Endodermal cell (in vitro differentiated cells): ENCODE data around the gene SLC37A4. TPM values are rescaled to one million over a fixed set of nuclear protein-coding genes. Genes with fewer than 3 reads are reported as not detected.

Experiments
- DNase-seq: peaks from one replicate; pipeline ENCODE4 v3.0.0-alpha.2; 2017
- H3K27ac ChIP-seq: 2 replicates; pipeline ENCODE4 v1.5.1; 2013; ENCODE audit warnings: mild to moderate bottlenecking, low read depth, low read length, moderate library complexity
- H3K27me3 ChIP-seq: 2 replicates; pipeline ENCODE4 v1.6.1; 2013; ENCODE audit warnings: mild to moderate bottlenecking, low read length, moderate library complexity; ENCODE audit not compliant: insufficient read depth, control insufficient read depth, poor library complexity, severe bottlenecking
- H3K36me3 ChIP-seq: 2 replicates; pipeline ENCODE4 v1.7.0; 2013; ENCODE audit warnings: mild to moderate bottlenecking, low read length, moderate library complexity; ENCODE audit not compliant: control insufficient read depth, insufficient read depth
- H3K4me1 ChIP-seq: one replicate; pipeline ENCODE4 v1.7.0; 2013; ENCODE audit warnings: low read length; ENCODE audit not compliant: control insufficient read depth, insufficient read depth
- H3K4me3 ChIP-seq: 2 replicates; pipeline ENCODE4 v1.5.1; 2013; ENCODE audit warnings: mild to moderate bottlenecking, low read length, moderate library complexity
- H3K9ac ChIP-seq: 2 replicates; pipeline ENCODE4 v1.6.1; 2013; ENCODE audit warnings: mild to moderate bottlenecking, low read length, moderate library complexity; ENCODE audit not compliant: poor library complexity, severe bottlenecking; ENCODE audit errors: extremely low read depth
- H3K9me3 ChIP-seq: 2 replicates; pipeline ENCODE4 v1.6.1; 2013; ENCODE audit warnings: mild to moderate bottlenecking, low read length, moderate library complexity; ENCODE audit not compliant: control insufficient read depth
- H3K27ac Mint-ChIP-seq: 2 replicates; pipeline ENCODE4 v1.8.0; 2020; ENCODE audit warnings: mixed read lengths
- H3K27me3 Mint-ChIP-seq: 2 replicates; pipeline ENCODE4 v1.8.0; 2021; ENCODE audit warnings: mild to moderate bottlenecking, mixed read lengths; ENCODE audit not compliant: insufficient read depth
- H3K36me3 Mint-ChIP-seq: 2 replicates; pipeline ENCODE4 v1.8.0; 2020; ENCODE audit warnings: low read depth, mixed read lengths
- H3K4me1 Mint-ChIP-seq: 2 replicates; pipeline ENCODE4 v1.8.0; 2020; ENCODE audit warnings: mixed read lengths
- H3K4me3 Mint-ChIP-seq: 2 replicates; pipeline ENCODE4 v1.8.0; 2020; ENCODE audit warnings: mild to moderate bottlenecking, moderate library complexity, mixed read lengths
- H3K9me3 Mint-ChIP-seq: 2 replicates; pipeline ENCODE4 v1.8.0; 2020; ENCODE audit warnings: mild to moderate bottlenecking, mixed read lengths
- CTCF ChIP-seq: fragments of 200-600 bp; sonication (generic); conservative IDR thresholded peaks from 2 replicates; pipeline ENCODE4 v1.5.0; 2021; ENCODE audit warnings: antibody characterized with exemption, mild to moderate bottlenecking
- WGBS, 2 experiments: methylation state at CpG; one replicate each; pipeline versions ENCODE4 v1.1.5 to v1.1.7; 2013; ENCODE audit warnings: missing lambda C conversion rate in 2 of 2, mixed read lengths in 1 of 2; ENCODE audit not compliant: insufficient coverage in 1 of 2, insufficient read length in 1 of 2; 5-methylcytosine and 5-hydroxymethylcytosine counted together
- total RNA-seq, 2 donors: library from RNA; stranded (reverse); fragmentation: NEBNext Ultra II Directional in 1 of 2; extraction: Animal tissue kit (Norgen Biotek cat#: 25700) in 1 of 2; gene quantifications; 2 replicates in 1 of 2; 3 replicates in 1 of 2; pipeline ENCODE4 v1.2.1, GENCODE V29; 2021

SLC37A4 gene
- total RNA-seq, 2 donors from 2014 or later, result 63.6 to 75.3 TPM

- 0% methylated on average over 14 to 48 of the region's 48 CpGs for WGBS, 2 experiments
- peaks cover 49% of the 10 kb centered on the region for H3K36me3 Mint-ChIP-seq
- DNase-seq, result peak; percentile 84
Observed at GRCh38 chr11:119056421-119056999, 25.8 kb upstream of the SLC37A4 start.

GRCh38 chr11:119055901-119056300 is 25.2 kb upstream of the SLC37A4 start:
- H3K36me3 ChIP-seq, result peaks cover 48% of the 10 kb centered on the region
- Mint-ChIP-seq H3K9me3 (peaks cover 6% of the 10 kb centered on the region), H3K4me1 (peaks cover 16% of the 10 kb centered on the region), H3K36me3 (peaks cover 55% of the 10 kb centered on the region), H3K4me3 (peak overlapping the region; percentile 90), H3K27me3 (no peaks in the 10 kb centered on the region), H3K27ac (peak overlapping the region; percentile 82)
- DNase-seq, result peak; percentile 53
- H3K9ac ChIP-seq, result peak overlapping the region; percentile 81
- peak overlapping the region; percentile 88 for H3K27ac ChIP-seq
- peak; percentile 42 for TF ChIP-seq CTCF
- H3K4me1 ChIP-seq, result no peaks in the 10 kb centered on the region
- no peaks in the 10 kb centered on the region for H3K27me3 ChIP-seq
- peak overlapping the region; percentile 93 for H3K4me3 ChIP-seq
- H3K9me3 ChIP-seq, result no peaks in the 10 kb centered on the region
- 60 to 62% methylated on average over 1 to 6 of the region's 6 CpGs for WGBS, 2 experiments

More at GRCh38 chr11:119056421-119056999, 25.8 kb upstream of the SLC37A4 start:
- H3K36me3 ChIP-seq, result peaks cover 42% of the 10 kb centered on the region
- H3K9ac ChIP-seq, result peak overlapping the region; percentile 81
- H3K4me3 ChIP-seq, result peak overlapping the region; percentile 93
- H3K27me3 Mint-ChIP-seq, result no peaks in the 10 kb centered on the region
- peak; percentile 21 for TF ChIP-seq CTCF
- H3K9me3 Mint-ChIP-seq, result peaks cover 6% of the 10 kb centered on the region
- peak overlapping the region; percentile 88 for H3K27ac ChIP-seq
- H3K4me1 ChIP-seq, result no peaks in the 10 kb centered on the region
- peak overlapping the region; percentile 97 for H3K27ac Mint-ChIP-seq
- no peaks in the 10 kb centered on the region for H3K9me3 ChIP-seq
- H3K4me1 Mint-ChIP-seq, result peaks cover 16% of the 10 kb centered on the region
- peak overlapping the region; percentile 90 for H3K4me3 Mint-ChIP-seq
- no peaks in the 10 kb centered on the region for H3K27me3 ChIP-seq

GRCh38 chr11:119054418-119054817 is 23.7 kb upstream of the SLC37A4 start:
- TF ChIP-seq CTCF, result no peak
- no peak for DNase-seq
- WGBS, 2 experiments, result 92 to 94% methylated on average over 10 of the region's 10 CpGs
- no peaks in the 10 kb centered on the region for H3K27me3 ChIP-seq
- H3K9ac ChIP-seq, result no peak overlapping the region
- peak overlapping the region; percentile 26 for H3K27ac Mint-ChIP-seq
- peaks cover 63% of the 10 kb centered on the region for H3K36me3 ChIP-seq
- no peak overlapping the region for H3K27ac ChIP-seq
- H3K4me3 ChIP-seq, result no peak overlapping the region
- H3K27me3 Mint-ChIP-seq, result no peaks in the 10 kb centered on the region
- no peaks in the 10 kb centered on the region for H3K4me1 ChIP-seq
- peaks cover 67% of the 10 kb centered on the region for H3K36me3 Mint-ChIP-seq
- no peaks in the 10 kb centered on the region for H3K9me3 ChIP-seq
- H3K4me1 Mint-ChIP-seq, result peaks cover 16% of the 10 kb centered on the region
- H3K4me3 Mint-ChIP-seq, result peak overlapping the region; percentile 90
- H3K9me3 Mint-ChIP-seq, result peaks cover 4% of the 10 kb centered on the region
